Measurements from ENCODE around the gene BRCA2. TPM values are rescaled to one million over a fixed set of nuclear protein-coding genes. Genes with fewer than 3 reads are reported as not detected.

BRCA2 gene
- total RNA-seq, 1 experiment from 2014 or later: 16.8 TPM

- ATAC-seq: no peak
- POLR2A ChIA-PET (ENCODE audit: unreplicated experiment): no interaction called here
Measured at GRCh38 chr13:32438871-32439270, 123.6 kb downstream of the BRCA2 start.

GRCh38 chr13:32443111-32443510, 127.8 kb downstream of the BRCA2 start:
- Histone ChIP-seq H2AFZ (ENCODE audit: low read length) (no peak overlapping the region), H3K79me2 (ENCODE audit: low read length) (no peaks in the 10 kb centered on the region), H3K9ac (ENCODE audit: low read length) (no peak overlapping the region), H3K4me3 (ENCODE audit: low read length) (no peak overlapping the region), H3F3A (ENCODE audit: low read length, unreplicated experiment) (no peaks in the 10 kb centered on the region), H3K27me3 (ENCODE audit: low read length) (no peaks in the 10 kb centered on the region), H3K36me3 (ENCODE audit: low read depth, low read length) (no peaks in the 10 kb centered on the region), H3K4me2 (ENCODE audit: low read length) (no peak overlapping the region), H3K9me3 (ENCODE audit: low read length) (no peaks in the 10 kb centered on the region), H4K20me1 (ENCODE audit: low read length) (no peaks in the 10 kb centered on the region), H3K9me2 (replicated peaks; ENCODE audit: low read length) (no peaks in the 10 kb centered on the region), H3K27ac (ENCODE audit: low read length) (no peak overlapping the region), H3K4me1 (ENCODE audit: insufficient read depth, low read length) (no peaks in the 10 kb centered on the region)
- TF ChIP-seq EZH2phosphoT487 (IDR thresholded peaks at IDR 0.05; ENCODE audit: borderline replicate concordance, low read length) (no peak), EZH2 (IDR thresholded peaks at IDR 0.05; ENCODE audit: low read length, unreplicated experiment) (no peak), CTCF (conservative IDR thresholded peaks at IDR 0.05; ENCODE audit: low read depth, low read length) (peak; percentile 57)
- TSS peak; percentile 15 for BruUV-seq (replicated peaks)
- DNase-seq (peak; percentile 39), ATAC-seq (peak; percentile 66)
- ChIA-PET POLR2A (ENCODE audit: unreplicated experiment) (no interaction called here), CTCF (interaction anchor here (0.6 kb wide), 1 partner anchor 146 kb away, joined by 3 read pairs; no protein-coding TSS in a partner anchor)
- intact Hi-C loops (cut with micrococcal nuclease): loop anchor here (2.0 to 5.0 kb wide), 2 partner anchors 64 to 196 kb away; no protein-coding TSS in a partner anchor

More at GRCh38 chr13:32438871-32439270, 123.6 kb downstream of the BRCA2 start:
- Histone ChIP-seq H3K9me3 (ENCODE audit: low read length) (no peaks in the 10 kb centered on the region), H3K4me1 (ENCODE audit: insufficient read depth, low read length) (no peaks in the 10 kb centered on the region), H3K9ac (ENCODE audit: low read length) (no peak overlapping the region), H3K27ac (ENCODE audit: low read length) (no peak overlapping the region), H3F3A (ENCODE audit: low read length, unreplicated experiment) (no peaks in the 10 kb centered on the region), H4K20me1 (ENCODE audit: low read length) (no peaks in the 10 kb centered on the region), H3K4me2 (ENCODE audit: low read length) (no peak overlapping the region), H3K36me3 (ENCODE audit: low read depth, low read length) (no peaks in the 10 kb centered on the region), H3K4me3 (ENCODE audit: low read length) (no peak overlapping the region), H3K9me2 (replicated peaks; ENCODE audit: low read length) (no peaks in the 10 kb centered on the region), H3K27me3 (ENCODE audit: low read length) (no peaks in the 10 kb centered on the region), H2AFZ (ENCODE audit: low read length) (no peak overlapping the region), H3K79me2 (ENCODE audit: low read length) (no peaks in the 10 kb centered on the region)
- no peak for DNase-seq
- no peak for TF ChIP-seq EZH2phosphoT487 (IDR thresholded peaks at IDR 0.05; ENCODE audit: borderline replicate concordance, low read length)
- no TSS peak for BruUV-seq (replicated peaks)
- intact Hi-C loops (cut with micrococcal nuclease): no loop called here
- CTCF ChIA-PET: no interaction called here

DNA sequence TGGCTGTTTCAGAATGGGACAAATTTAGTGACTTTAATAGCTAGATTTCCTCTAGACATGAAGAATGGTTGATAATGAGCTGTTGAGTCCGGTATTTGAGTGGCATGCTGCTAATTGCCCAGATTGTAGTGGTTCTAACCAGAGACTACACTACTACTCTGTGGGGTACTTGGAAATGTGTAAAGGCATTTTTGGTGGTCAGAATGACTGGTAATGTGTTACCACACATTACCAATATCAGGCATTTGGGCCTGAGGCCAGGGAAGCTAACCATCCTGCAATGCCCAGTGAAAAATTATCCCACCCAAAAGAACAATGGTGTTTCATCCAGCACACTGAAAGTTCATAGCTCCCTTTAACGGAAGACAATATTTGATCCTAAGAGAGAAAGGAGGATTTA, 130.2 kb downstream of the BRCA2 start:
- no TSS peak for BruUV-seq (replicated peaks)
- Histone ChIP-seq H3K36me3 (ENCODE audit: low read depth, low read length) (no peaks in the 10 kb centered on the region), H4K20me1 (ENCODE audit: low read length) (no peaks in the 10 kb centered on the region), H3K4me2 (ENCODE audit: low read length) (no peak overlapping the region), H3K9me3 (ENCODE audit: low read length) (no peaks in the 10 kb centered on the region), H2AFZ (ENCODE audit: low read length) (no peak overlapping the region), H3K27ac (ENCODE audit: low read length) (no peak overlapping the region), H3F3A (ENCODE audit: low read length, unreplicated experiment) (no peaks in the 10 kb centered on the region), H3K4me1 (ENCODE audit: insufficient read depth, low read length) (no peaks in the 10 kb centered on the region), H3K27me3 (ENCODE audit: low read length) (no peaks in the 10 kb centered on the region), H3K79me2 (ENCODE audit: low read length) (no peaks in the 10 kb centered on the region), H3K9ac (ENCODE audit: low read length) (no peak overlapping the region), H3K9me2 (replicated peaks; ENCODE audit: low read length) (no peaks in the 10 kb centered on the region), H3K4me3 (ENCODE audit: low read length) (no peak overlapping the region)
- DNase-seq (no peak), ATAC-seq (no peak)
- ChIA-PET POLR2A (ENCODE audit: unreplicated experiment) (no interaction called here), CTCF (no interaction called here)
- TF ChIP-seq CTCF (conservative IDR thresholded peaks at IDR 0.05; ENCODE audit: low read depth, low read length) (no peak), EZH2 (IDR thresholded peaks at IDR 0.05; ENCODE audit: low read length, unreplicated experiment) (no peak), EZH2phosphoT487 (IDR thresholded peaks at IDR 0.05; ENCODE audit: borderline replicate concordance, low read length) (no peak)
- intact Hi-C loops (cut with micrococcal nuclease): no loop called here

All from PC-3 (cell line).